Heart left ventricle (tissue), 13 donors: ENCODE results near the gene ZNF366.

ENCODE experiments used
- POLR2A ChIP-seq, 2 donors: fragments of 450-650 bp; IDR thresholded peaks; one replicate each; pipeline ENCODE4 v1.6.1; 2017; ENCODE audit warnings: antibody characterized with exemption in 2 of 2, mild to moderate bottlenecking in 2 of 2, moderate library complexity in 2 of 2
- TF ChIP-seq, protein P1 (sequence below), 12 donors: fragments of 200-600 bp; sonication (generic) in 4 of 12; IDR thresholded peaks; one replicate each; pipeline versions ENCODE4 v1.5.0 to v1.8.0; 2018 to 2022; ENCODE audit warnings: antibody characterized with exemption in 12 of 12, mild to moderate bottlenecking in 5 of 12
- donor health status: ischemic (EF 13 %, LVEDD 7.1; RV severe dilation, severe dysfunction).
- donor health status: DM: no; HTN: yes; CAD: no.
- donor health status: DM: no; HTN: no; CAD: no.
- donor health status: ischemic (EF 25% LVEDD 6.9; RV normal size, moderate dysfunction).
- donor health status: ischemic (EF 25% LVEDD 5.7; RV mildly dilated, moderate dysfunction).
- donor health status: ischemic (EF 35%, LVEDD 5.7; RV mildly dilated, moderate dysfunction).
- donor health status: nonischemic (EF 11% LVEDD 7.7; RV severe dilation, severe dysfunction).
- donor health status: DM: yes; HTN: yes; CAD: no.
- donor health status: PGD.
- donor health status: ischemic (EF 29% LVEDD 5.4; RV normal size, mild dysfunction).
- donor health status: nonischemic (EF 23%, LVEDD 6.1; RV moderate dilation, normal function).

GRCh38 chr5:72530196-72530595 lies 23.0 kb upstream of the ZNF366 start:
- TF ChIP-seq, protein P1, sequence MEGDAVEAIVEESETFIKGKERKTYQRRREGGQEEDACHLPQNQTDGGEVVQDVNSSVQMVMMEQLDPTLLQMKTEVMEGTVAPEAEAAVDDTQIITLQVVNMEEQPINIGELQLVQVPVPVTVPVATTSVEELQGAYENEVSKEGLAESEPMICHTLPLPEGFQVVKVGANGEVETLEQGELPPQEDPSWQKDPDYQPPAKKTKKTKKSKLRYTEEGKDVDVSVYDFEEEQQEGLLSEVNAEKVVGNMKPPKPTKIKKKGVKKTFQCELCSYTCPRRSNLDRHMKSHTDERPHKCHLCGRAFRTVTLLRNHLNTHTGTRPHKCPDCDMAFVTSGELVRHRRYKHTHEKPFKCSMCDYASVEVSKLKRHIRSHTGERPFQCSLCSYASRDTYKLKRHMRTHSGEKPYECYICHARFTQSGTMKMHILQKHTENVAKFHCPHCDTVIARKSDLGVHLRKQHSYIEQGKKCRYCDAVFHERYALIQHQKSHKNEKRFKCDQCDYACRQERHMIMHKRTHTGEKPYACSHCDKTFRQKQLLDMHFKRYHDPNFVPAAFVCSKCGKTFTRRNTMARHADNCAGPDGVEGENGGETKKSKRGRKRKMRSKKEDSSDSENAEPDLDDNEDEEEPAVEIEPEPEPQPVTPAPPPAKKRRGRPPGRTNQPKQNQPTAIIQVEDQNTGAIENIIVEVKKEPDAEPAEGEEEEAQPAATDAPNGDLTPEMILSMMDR (IDR thresholded peaks at IDR 0.05): no peak
- TF ChIP-seq POLR2A (IDR thresholded peaks at IDR 0.05): no peak
